UCSD-AML1 (cell line): ENCODE results near the gene MAPK4.
"Not testable (repeated sequence)": the region's sequence is repeated elsewhere in the genome, so short reads cannot be mapped to it uniquely, and the experiment has no call there.

Experiments
- DNase-seq: peaks from one replicate; lab custom pipeline; 2025; ENCODE audit not compliant: unreplicated experiment; lab: John Stamatoyannopoulos, UW

MAPK4 gene

DNA sequence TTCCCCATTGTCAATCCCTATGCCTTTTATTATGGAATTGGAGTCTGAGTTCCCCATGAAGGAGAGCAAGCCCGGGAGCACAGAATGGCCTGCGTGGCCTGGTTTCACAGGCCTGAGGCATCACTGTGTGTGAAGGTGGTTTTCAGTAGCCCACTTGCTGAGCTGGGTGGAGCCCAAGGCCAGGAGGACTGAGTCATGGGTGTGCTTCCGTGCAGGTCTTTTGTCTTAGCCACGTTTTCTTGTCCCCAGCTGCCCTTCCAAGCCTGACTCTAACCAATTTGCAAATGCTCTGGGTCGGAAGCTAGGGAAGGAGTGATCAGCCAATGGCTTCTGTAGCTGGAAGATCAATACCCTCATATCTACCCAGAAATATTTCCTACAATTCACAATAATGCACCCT, 119.2 kb downstream of the MAPK4 start:
- no peak for DNase-seq

DNA sequence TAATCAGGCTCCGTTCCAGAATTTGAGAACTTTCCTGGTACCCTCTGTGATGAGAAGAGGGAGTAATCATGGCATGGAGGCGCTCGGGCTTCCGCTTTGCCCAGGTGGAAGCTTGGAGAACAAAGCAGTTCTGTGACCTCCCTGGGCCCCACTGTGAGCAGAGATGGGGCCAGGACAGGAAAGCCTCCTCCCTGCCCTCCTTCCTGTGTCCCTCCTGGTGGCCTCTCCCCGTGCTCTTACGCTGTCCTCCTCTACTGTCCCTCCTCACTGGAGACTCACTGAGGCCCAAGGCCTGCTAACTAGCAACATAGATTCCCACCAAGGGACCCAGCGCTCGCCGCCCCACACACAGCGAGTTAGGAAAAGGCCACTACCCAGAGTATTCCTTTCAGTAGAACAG, 119.8 kb downstream of the MAPK4 start:
- DNase-seq: no peak

DNA sequence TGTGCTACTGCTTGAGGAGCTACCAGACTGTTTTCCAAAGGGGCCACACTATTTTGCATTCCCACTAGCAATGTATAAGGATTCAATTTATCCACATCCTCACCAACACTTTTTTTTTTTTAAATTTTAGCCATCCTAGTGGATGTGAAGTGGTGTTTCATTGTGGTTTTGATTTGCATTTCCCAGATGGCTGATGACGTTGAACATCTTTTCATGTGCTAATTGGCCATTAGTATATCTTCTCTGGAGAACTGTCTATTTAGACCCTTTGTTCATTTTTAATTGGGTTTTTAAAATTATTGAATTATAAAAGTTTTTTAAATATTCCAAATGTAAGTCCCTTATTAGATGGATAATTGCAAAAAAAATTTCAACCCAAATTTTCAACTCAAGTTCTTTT, 121.1 kb downstream of the MAPK4 start:
- no peak for DNase-seq

DNA sequence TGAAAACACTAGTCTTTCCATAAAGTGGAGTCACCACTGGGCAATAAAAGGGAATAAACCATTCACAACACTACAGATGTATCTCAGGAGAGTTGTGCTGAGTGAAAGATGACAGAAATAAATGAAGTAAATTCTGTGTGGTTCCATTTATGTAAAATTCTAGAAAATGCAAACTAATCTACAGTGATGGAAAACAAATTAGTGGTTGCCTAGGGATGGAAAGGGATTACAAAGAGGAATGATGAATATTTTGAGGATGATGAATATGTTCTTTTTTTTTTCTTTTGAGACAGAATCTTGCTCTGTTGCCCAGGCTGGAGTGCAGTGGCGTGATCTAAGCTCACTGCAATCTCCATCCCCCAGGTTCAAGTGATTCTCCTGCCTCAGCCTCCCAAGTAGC, 123.0 kb downstream of the MAPK4 start:
- DNase-seq: no peak

DNA sequence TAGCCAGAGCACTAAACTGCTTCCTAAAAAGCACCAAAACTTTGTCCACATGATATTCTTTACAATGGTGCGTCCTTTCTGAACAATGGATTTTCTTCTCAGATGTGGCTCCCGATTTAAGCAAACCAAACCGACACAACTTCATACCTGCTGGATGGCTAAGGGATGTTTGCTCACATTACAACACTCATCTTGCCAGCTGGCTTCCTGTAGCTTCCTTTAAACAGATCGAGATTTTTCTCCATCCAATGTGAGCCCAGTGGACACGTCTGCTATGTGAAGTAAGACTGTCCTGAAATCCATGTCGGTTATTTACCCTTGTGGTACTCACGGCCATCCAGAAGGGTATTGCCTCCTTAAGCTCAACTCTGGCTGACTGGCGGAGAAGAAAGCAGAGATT, 126.5 kb downstream of the MAPK4 start:
- DNase-seq: no peak

DNA sequence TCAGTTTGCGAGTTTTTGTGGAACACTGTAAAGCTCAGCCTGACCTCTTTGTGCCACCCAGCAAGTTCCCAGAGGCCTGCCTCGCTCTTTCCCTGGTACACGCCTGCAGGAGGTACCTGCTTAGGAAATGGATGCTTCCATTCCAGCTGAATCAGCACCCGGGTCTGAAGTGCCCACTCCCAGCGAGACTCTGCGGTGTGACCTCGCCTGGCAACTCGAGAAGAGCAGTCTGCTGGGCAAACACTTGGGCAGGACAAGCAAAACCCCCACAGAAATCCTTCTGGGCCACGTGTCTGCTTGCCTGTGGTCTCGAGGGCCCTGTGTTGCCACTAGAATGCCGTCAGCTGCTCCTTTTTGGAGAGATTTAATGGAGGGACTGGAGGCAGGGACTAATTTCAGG, 127.6 kb downstream of the MAPK4 start:
- no peak for DNase-seq

DNA sequence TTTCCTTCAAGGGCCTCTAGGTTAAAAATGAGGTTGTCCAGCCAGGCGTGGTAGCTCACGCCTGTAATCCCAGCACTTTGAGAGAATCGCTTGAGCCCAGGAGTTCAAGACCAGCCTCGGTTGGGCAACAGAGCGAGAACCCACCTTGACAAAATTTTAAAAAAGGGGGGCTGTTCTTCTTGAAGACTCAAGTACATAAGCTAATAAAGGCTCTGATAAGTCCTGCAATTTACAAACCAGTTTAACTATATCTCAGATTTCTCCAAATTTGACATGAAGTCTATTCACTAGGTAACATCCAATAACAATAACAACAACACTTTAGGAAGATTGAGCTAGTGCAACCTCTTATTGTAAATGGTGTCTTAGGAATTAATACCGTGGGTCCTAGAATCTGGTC, 129.7 kb downstream of the MAPK4 start:
- no peak for DNase-seq

DNA sequence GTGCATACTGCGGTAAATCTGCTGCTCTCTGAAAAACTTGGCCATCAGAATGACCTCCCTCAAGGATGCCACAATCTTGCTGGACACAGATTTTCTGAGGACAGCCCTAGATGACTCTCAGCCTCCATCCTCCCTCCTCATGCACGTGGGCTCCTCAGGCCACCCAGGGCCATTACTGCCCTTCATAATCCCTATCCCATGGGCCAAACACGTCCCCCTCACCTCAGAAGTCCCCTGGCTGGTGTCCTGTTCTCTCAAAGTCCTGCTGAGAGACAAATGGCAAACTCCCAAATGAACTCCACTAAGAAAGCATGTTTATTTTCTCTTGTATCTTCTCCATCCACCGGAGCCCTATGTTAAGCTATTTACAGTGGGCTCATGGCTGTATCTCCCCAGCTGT, 134.3 kb downstream of the MAPK4 start:
- DNase-seq: no peak

DNA sequence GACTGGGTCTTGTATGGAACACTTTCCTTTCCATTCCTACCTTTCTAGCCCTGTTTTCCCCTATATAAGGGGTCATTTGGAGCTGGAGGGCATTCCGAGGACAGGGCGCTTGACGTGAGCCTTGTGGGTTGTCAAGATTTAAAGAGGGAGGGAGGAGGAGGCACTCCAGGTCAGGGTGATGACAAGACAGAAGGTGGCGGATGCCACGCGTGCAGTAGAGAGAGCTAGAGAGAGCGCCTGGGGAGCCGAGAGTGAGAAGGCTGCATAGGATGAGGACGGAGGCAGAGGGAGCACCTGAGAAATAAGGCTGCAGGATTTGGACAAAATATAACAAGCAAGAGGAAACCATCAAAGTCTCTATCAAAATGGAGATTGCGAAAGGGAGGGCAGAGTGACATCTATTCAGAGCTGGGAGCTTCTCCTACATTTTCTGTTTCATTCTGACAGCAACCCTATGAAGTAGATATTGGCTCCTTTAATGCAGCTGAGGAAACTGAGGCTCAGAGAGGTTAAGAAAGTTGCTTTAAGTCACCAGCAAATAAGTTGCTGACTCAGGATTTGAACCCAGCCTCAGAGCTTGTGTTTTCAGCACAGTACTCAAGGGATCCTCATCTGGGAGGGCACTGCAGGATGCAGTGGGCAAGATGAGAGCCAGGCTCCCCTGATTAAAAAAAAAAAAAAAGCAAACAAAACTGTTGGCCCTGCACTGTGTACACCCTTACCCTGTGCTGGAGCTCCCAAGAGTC, 135.7 kb downstream of the MAPK4 start:
- no peak for DNase-seq

DNA sequence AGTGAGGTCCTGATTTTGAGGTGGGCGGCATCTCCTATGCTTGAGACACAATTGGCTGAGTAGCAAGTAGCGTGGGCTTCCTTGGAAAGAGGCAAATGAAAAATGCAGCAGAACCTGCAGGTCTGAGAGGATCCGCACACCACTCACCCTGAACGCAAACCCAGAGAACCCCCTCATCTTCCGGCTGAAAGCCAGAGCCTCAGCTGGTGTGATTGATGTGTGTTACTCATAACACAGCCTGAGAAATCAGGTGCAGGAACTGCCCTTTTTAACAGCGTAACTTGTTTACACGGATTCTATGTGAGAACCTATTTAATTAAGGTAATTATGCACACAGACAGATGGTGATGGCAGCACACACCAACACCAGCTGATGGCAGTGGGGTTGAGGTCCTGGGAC, 136.5 kb downstream of the MAPK4 start:
- no peak for DNase-seq

DNA sequence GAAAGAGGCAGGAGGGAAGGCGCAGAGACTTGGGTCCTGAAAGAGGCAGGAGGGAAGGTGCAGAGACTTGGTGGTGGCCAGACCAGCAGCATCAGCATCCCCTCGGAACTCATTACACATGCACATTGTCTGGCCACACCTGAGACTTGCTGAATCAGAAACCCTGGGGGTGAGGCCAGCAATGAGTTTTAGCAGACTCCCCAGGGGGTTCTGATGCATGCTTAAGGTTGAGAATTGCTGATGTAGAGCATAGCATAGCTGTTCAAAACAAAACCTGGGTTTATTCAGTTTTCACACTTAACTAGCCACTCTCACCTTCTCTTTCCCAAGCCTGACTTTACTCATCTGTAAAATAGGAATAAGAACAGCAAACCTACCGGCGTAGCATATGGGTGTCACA, 137.0 kb downstream of the MAPK4 start:
- no peak for DNase-seq

DNA sequence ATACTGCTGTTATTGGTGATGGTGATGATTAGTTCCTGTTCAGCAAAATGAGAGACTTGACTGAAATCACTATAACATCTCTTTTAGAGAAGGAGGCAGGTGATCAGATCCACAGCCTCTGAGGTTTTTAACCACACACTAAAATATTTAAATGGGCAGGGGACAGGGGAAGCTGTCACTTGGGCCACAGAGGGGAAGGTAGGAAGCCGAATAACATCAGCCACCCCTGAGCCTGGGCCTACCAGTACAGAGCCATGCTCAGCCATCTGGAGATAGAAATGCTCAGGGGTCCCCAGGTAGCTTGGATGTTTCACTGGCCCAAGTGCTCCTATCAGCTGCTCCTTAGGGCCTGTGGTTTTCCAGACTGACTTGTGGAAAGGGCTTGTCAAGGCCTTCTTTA, 137.6 kb downstream of the MAPK4 start:
- no peak for DNase-seq

DNA sequence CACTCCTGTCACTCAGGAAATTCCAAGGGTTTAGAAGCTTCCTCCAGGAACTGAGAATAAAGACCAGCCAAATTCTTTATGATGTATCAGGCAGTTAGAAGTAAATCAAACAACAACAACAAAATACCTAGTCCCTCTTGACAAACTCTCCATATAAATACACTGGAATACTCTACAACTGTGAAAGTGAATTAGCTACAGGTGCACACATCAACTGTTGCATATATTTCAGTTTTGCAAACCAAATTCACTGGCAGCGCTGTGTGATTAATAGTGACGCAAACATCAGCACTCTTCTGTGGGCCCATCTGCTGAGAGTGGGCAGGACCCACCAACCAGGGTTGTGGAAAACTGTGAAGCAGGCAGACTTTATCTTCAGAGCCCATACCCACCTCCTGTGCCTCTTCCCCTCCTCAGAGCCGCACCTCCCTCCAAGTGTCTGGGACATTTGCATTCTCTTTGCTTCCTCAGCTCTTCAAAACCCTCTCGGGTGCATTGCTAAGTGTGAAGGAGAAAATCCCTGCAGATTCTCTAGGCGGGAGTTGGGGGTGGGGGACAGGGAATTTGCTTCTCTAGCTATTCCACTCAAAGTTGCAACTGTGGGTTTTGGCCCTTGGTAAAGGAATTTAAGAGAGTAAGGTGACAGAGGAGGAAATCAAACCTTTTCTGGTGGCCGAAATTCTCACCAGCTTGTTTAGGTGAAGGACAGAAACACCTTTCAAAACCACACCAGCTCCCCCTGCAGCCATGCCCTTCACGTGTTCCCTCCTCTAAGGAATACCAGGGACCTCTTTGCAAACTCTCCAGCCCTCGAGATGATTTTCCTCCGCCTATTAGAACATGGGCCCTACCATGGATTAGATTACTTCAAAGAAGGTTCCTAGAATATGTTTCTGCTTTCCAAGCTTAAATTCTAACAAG, 140.6 kb downstream of the MAPK4 start:
- DNase-seq: no peak

DNA sequence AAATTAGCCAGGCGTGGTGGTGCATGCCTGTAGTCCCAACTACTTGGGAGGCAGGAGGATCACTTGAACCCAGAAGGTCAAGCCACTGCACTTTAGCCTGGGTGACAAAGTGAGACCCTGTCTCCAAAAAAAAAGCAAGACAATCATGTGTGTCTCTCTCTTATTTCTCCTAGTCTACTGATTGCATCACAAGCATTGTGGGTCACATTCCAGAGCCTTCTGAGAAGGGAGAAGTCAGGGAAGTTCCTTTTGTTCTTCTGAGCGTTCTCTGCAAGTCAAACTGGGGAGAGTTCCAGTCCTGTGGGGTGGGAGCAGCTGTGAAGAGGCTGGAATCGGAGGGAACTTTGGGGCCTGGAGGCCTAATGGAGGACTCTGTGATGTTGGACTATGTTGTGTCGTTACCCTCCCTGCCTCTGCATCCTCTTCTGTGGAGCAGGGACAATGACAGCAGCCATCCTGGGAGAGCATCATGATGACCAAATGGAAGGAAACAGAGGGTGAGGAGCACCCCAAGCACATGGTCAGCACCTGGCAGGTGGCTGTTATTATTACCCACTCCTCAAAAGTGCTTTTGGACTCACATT, 144.6 kb downstream of the MAPK4 start:
- DNase-seq: no peak

DNA sequence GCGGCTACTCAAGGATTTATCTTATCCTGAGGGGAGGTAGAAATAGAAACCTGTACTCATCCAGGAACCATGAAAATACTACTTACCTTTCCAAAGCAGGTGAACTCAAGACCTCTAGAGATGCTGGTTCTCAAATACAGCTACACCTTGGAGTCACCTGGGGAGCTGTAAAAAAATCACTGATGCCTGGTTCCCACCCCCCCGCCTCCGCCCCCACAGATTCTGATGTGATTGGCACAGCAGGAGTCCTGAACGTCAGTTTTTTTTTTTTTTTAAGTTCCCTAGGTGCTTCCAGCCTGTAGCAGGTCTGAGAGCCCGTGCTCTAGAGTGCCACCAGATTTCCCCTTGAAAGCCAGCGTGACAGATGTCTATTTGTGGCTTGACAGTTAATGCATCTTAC, 146.3 kb downstream of the MAPK4 start:
- no peak for DNase-seq

DNA sequence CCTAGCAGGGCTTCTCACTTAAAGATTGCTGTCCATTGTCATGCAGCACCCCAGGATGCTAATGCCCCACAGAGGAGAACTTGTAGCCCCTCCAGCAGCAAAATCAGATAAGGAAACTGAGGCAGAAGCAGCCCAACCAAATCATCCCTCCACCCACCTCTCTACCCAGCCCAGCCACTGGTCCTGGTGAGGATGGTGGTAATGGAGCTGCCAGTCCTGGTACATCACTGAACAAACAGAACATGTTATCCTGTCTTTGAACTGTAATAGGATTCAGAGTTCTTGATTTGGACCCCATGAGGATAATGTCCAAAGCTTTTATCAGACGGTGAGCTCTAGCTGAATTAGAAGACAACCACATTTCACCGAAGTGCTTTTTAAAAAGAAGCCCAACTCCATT, 146.8 kb downstream of the MAPK4 start:
- DNase-seq: no peak

DNA sequence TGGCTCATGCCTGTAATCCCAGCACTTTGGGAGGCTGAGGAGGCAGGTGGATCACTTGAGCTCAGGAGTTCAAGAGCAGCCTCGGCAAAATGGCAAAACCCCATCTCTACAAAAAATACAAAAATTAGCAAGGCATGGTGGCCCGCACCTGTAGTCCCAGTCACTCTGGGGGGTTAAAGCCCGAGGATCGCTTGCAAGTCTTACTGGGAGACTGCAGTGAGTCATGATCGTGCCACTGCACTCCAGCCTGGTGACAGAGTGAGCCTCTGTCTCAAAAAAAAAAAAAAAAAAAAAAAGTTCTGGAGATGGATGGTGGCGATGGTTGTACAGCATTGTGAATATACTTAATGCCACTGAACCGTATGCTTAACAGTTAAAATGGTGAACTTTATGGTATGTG, 147.4 kb downstream of the MAPK4 start:
- DNase-seq: not testable (repeated sequence)

DNA sequence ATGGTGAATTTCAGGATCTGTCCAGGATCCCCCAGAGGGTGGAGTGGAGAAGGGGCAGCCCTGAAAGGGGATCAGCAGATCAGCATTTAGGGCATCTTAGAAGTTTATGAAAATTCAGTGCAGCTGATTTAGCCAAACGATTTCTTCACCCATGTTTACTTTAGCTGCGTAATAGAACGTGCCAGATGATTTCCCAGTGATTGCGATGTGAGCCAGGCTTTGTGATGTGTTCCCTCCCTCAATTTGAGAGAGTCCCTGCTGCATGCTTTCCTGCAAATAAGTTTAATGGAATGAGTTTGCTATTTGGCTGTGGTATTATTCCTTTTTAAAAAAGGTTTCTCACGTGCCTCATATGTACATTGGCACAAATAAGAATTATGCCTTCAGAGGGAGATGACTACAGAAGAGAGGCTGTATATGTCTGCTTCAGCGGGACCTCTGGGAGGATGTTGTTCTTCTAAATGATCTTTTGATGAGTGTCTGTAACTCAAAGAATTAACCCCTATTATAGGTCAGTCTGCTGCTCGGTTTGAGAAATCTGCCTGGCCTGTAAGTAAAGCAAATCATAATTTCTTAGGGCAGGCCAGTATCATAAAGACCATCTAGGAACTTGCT, 148.1 kb downstream of the MAPK4 start:
- DNase-seq: no peak

DNA sequence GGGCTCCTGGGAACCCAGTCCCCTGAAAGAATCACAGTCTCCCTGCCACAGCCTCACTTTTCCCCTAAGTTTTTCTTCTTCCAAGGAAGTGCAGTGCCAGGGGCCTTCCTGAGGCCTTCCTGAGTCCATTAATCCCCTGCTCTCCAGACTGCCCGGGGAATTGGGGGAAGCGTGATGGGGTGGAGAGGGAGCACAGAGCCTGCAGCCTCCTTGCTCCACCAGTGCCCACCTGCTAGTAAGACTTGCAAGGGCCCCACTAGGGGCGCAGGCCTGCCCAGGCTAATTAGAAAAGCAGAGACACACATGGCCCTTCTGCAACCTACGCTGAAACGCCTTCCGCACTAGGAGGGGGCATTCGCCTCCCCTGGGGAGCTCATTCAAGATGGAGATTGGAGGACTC, 149.3 kb downstream of the MAPK4 start:
- no peak for DNase-seq

DNA sequence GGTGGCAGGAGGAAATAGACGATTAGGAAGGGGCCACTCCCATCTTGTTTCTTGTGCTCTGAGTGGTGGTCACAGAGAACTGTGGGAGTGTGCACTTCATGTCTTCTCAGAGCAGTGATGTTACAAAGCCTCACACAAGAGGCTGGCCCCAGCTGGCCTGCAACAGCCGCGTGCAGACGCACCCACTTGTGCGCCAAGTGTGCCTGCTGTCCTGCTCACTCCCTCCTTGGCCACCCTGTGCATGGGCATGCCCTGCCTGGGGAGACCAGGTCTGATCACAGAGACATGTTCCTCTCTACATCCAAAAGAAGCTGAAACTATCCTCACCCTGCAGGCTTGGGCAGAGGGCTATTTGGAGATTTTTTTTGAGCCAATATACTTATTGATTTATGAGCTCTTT, 151.5 kb downstream of the MAPK4 start:
- no peak for DNase-seq

DNA sequence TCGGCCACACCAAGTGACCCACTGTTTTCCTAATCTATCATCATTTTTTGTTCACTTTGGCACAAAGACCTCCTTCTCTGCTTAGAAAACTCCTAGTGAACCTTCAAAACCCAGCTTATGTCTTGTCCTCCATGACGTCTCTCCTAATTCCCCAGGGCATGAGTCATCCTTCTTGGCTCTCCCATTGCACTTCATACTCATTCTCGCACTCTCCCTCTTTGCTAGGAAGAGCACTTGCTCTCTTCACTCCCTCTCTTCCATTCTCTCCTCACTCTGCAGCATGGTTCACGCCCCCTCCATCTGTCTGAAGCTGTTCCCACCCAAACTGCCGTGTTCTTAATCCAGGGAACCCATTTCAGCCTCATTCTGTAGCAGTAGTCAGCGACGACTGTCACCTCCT, 156.0 kb downstream of the MAPK4 start:
- no peak for DNase-seq

DNA sequence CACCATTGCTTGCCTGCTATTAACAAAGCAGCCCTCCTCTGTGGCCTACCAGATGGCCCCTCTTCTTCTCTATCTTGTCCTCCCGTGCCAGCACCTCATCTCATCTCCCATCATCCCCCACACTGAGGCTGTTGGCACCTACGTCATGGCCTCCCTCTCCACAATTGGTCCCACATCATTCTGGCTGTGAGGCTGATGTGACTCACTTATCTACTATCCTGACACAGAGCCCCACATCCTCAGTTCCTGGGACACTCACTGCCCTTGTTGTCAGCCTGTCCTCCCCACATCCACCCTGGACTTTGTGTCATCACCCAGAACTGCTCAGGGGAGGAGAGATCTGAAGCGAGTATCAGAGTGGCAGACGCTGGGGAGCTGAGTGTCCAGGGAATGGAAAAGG, 157.0 kb downstream of the MAPK4 start:
- no peak for DNase-seq
